A549 (cell line): ENCODE results near the gene ATP6V0A1.
"Not testable (repeated sequence)": the region's sequence is repeated elsewhere in the genome, so short reads cannot be mapped to it uniquely, and the experiment has no call there.

Source experiments
- CEBPB ChIP-seq, 2 experiments: fragments of >200 bp in 1 of 2; sonication (Bioruptor Twin) in 1 of 2; formaldehyde crosslinking in 1 of 2; IDR thresholded peaks; 2 replicates each; pipeline ENCODE4 v1.6.1; 2012 to 2016
- ESRRA ChIP-seq: fragments of 150-350 bp; IDR thresholded peaks from 2 replicates; pipeline ENCODE4 v1.6.1; 2014; ENCODE audit warnings: mild to moderate bottlenecking, low read length, borderline replicate concordance
- HOXA7 ChIP-seq: fragments of 250-450 bp; sonication (Bioruptor Pico); IDR thresholded peaks from 2 replicates; pipeline ENCODE4 v1.5.0; 2020; ENCODE audit warnings: mild to moderate bottlenecking, moderate library complexity
- MAZ ChIP-seq: fragments of 150-350 bp; IDR thresholded peaks from 2 replicates; pipeline ENCODE4 v1.6.1; 2014; ENCODE audit warnings: antibody characterized with exemption, low read depth, low read length, borderline replicate concordance
- POLR2A ChIP-seq: IDR thresholded peaks from 2 replicates; pipeline ENCODE4 v1.6.1; 2012; ENCODE audit warnings: mild to moderate bottlenecking, low read length
- RCOR1 ChIP-seq: fragments of 150-350 bp; IDR thresholded peaks from 2 replicates; pipeline ENCODE4 v1.6.1; 2014; ENCODE audit warnings: antibody characterized with exemption, low read length, low read depth
- REST ChIP-seq: fragments of 200-600 bp; sonication (generic); IDR thresholded peaks from 2 replicates; pipeline ENCODE4 v1.6.1; 2016; ENCODE audit warnings: antibody characterized with exemption, mild to moderate bottlenecking, moderate library complexity
- TP53 ChIP-seq: fragments of 250-450 bp; sonication (Bioruptor Pico); IDR thresholded peaks from 2 replicates; pipeline ENCODE4 v1.5.0; 2021; ENCODE audit warnings: mild to moderate bottlenecking, moderate library complexity
- TF ChIP-seq, protein P1 (sequence below): fragments of >200 bp; sonication (Bioruptor Twin); formaldehyde crosslinking; IDR thresholded peaks from 3 replicates; pipeline ENCODE4 v1.5.1; 2016
- TF ChIP-seq, protein P2 (sequence below): fragments of 250-450 bp; sonication (Bioruptor Pico); IDR thresholded peaks from 2 replicates; pipeline ENCODE4 v1.5.0; 2021; ENCODE audit warnings: mild to moderate bottlenecking, moderate library complexity, borderline replicate concordance

DNA sequence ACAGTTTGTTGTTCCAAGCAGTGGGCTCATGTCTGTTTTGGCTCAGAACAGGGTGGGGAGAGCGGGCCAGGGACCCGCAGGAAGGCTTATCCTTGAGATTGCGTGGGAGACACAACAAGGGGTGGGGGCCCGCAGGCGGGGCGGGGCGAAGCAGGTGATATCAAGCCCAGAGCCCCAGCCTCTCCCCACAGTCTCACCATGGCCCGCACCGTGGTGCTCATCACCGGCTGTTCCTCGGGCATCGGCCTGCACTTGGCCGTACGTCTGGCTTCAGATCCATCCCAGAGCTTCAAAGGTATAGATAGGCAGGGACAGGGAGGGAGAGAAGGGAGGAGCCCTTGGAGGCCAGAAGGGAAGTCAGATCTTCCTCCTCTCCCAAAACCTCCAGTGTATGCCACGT lies 94.1 kb downstream of the ATP6V0A1 start, which contains the start of gene HSD17B1:
- TF ChIP-seq, protein P1, sequence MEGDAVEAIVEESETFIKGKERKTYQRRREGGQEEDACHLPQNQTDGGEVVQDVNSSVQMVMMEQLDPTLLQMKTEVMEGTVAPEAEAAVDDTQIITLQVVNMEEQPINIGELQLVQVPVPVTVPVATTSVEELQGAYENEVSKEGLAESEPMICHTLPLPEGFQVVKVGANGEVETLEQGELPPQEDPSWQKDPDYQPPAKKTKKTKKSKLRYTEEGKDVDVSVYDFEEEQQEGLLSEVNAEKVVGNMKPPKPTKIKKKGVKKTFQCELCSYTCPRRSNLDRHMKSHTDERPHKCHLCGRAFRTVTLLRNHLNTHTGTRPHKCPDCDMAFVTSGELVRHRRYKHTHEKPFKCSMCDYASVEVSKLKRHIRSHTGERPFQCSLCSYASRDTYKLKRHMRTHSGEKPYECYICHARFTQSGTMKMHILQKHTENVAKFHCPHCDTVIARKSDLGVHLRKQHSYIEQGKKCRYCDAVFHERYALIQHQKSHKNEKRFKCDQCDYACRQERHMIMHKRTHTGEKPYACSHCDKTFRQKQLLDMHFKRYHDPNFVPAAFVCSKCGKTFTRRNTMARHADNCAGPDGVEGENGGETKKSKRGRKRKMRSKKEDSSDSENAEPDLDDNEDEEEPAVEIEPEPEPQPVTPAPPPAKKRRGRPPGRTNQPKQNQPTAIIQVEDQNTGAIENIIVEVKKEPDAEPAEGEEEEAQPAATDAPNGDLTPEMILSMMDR = not testable (repeated sequence)
- not testable (repeated sequence) for TF ChIP-seq MAZ; HOXA7; ESRRA; CEBPB (IDR thresholded peaks at IDR 0.05); TP53; REST; RCOR1; POLR2A
- TF ChIP-seq, protein P2, sequence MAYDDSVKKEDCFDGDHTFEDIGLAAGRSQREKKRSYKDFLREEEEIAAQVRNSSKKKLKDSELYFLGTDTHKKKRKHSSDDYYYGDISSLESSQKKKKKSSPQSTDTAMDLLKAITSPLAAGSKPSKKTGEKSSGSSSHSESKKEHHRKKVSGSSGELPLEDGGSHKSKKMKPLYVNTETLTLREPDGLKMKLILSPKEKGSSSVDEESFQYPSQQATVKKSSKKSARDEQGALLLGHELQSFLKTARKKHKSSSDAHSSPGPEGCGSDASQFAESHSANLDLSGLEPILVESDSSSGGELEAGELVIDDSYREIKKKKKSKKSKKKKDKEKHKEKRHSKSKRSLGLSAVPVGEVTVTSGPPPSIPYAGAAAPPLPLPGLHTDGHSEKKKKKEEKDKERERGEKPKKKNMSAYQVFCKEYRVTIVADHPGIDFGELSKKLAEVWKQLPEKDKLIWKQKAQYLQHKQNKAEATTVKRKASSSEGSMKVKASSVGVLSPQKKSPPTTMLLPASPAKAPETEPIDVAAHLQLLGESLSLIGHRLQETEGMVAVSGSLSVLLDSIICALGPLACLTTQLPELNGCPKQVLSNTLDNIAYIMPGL (CRISPR knock-in tag) = not testable (repeated sequence)
